ENCODE measurements around the gene KIF26B. TPM values are rescaled to one million over a fixed set of nuclear protein-coding genes. Genes with fewer than 3 reads are reported as not detected.

The KIF26B gene
- total RNA-seq, 1 experiment from 2014 or later: 0.04 TPM

- no peaks in the 10 kb centered on the region for H3K9me2 ChIP-seq (replicated peaks; ENCODE audit: low read length)
- H3F3A ChIP-seq (ENCODE audit: low read length, unreplicated experiment): no peaks in the 10 kb centered on the region
- intact Hi-C loops (cut with micrococcal nuclease): no loop called here
- H3K27me3 ChIP-seq (ENCODE audit: low read length): peaks cover 87% of the 10 kb centered on the region
- no peak overlapping the region for H3K9ac ChIP-seq (ENCODE audit: low read length)
- TF ChIP-seq CTCF (conservative IDR thresholded peaks at IDR 0.05; ENCODE audit: low read depth, low read length): no peak
- no peak for TF ChIP-seq EZH2phosphoT487 (IDR thresholded peaks at IDR 0.05; ENCODE audit: borderline replicate concordance, low read length)
- no peak for TF ChIP-seq EZH2 (IDR thresholded peaks at IDR 0.05; ENCODE audit: low read length, unreplicated experiment)
- POLR2A ChIA-PET (ENCODE audit: unreplicated experiment): no interaction called here
- no peak for DNase-seq
- H3K27ac ChIP-seq (ENCODE audit: low read length): no peak overlapping the region
- ATAC-seq: no peak
- H3K79me2 ChIP-seq (ENCODE audit: low read length): no peaks in the 10 kb centered on the region
- no peaks in the 10 kb centered on the region for H3K9me3 ChIP-seq (ENCODE audit: low read length)
- H3K4me2 ChIP-seq (ENCODE audit: low read length): no peak overlapping the region
- no TSS peak for BruUV-seq (replicated peaks)
- no peak overlapping the region for H3K4me3 ChIP-seq (ENCODE audit: low read length)
- no peak overlapping the region for H2AFZ ChIP-seq (ENCODE audit: low read length)
- no peaks in the 10 kb centered on the region for H3K36me3 ChIP-seq (ENCODE audit: low read depth, low read length)
- no peaks in the 10 kb centered on the region for H3K4me1 ChIP-seq (ENCODE audit: insufficient read depth, low read length)
- CTCF ChIA-PET: no interaction called here
- no peaks in the 10 kb centered on the region for H4K20me1 ChIP-seq (ENCODE audit: low read length)
Observed at GRCh38 chr1:245428681-245429080, 273.9 kb downstream of the KIF26B start.

- no peak overlapping the region for H3K4me3 ChIP-seq (ENCODE audit: low read length)
- H3F3A ChIP-seq (ENCODE audit: low read length, unreplicated experiment): no peaks in the 10 kb centered on the region
- POLR2A ChIA-PET (ENCODE audit: unreplicated experiment): no interaction called here
- BruUV-seq (replicated peaks): no TSS peak
- no peak overlapping the region for H2AFZ ChIP-seq (ENCODE audit: low read length)
- H3K79me2 ChIP-seq (ENCODE audit: low read length): no peaks in the 10 kb centered on the region
- intact Hi-C loops (cut with micrococcal nuclease): no loop called here
- H3K9me3 ChIP-seq (ENCODE audit: low read length): no peaks in the 10 kb centered on the region
- no peaks in the 10 kb centered on the region for H3K36me3 ChIP-seq (ENCODE audit: low read depth, low read length)
- no peaks in the 10 kb centered on the region for H3K9me2 ChIP-seq (replicated peaks; ENCODE audit: low read length)
- TF ChIP-seq EZH2phosphoT487 (IDR thresholded peaks at IDR 0.05; ENCODE audit: borderline replicate concordance, low read length) (no peak), EZH2 (IDR thresholded peaks at IDR 0.05; ENCODE audit: low read length, unreplicated experiment) (no peak), CTCF (conservative IDR thresholded peaks at IDR 0.05; ENCODE audit: low read depth, low read length) (no peak)
- H3K4me1 ChIP-seq (ENCODE audit: insufficient read depth, low read length): no peaks in the 10 kb centered on the region
- DNase-seq (no peak), ATAC-seq (no peak)
- H3K4me2 ChIP-seq (ENCODE audit: low read length): no peak overlapping the region
- no peak overlapping the region for H3K27ac ChIP-seq (ENCODE audit: low read length)
- CTCF ChIA-PET: no interaction called here
- no peaks in the 10 kb centered on the region for H4K20me1 ChIP-seq (ENCODE audit: low read length)
- H3K27me3 ChIP-seq (ENCODE audit: low read length): peaks cover 77% of the 10 kb centered on the region
- no peak overlapping the region for H3K9ac ChIP-seq (ENCODE audit: low read length)
Observed at GRCh38 chr1:245431706-245432105, 276.9 kb downstream of the KIF26B start.

GRCh38 chr1:245432228-245432875 is 277.6 kb downstream of the KIF26B start:
- H3K36me3 ChIP-seq (ENCODE audit: low read depth, low read length): no peaks in the 10 kb centered on the region
- TF ChIP-seq CTCF (conservative IDR thresholded peaks at IDR 0.05; ENCODE audit: low read depth, low read length) (no peak), EZH2phosphoT487 (IDR thresholded peaks at IDR 0.05; ENCODE audit: borderline replicate concordance, low read length) (no peak), EZH2 (IDR thresholded peaks at IDR 0.05; ENCODE audit: low read length, unreplicated experiment) (no peak)
- H3K27me3 ChIP-seq (ENCODE audit: low read length): peaks cover 77% of the 10 kb centered on the region
- no peaks in the 10 kb centered on the region for H3F3A ChIP-seq (ENCODE audit: low read length, unreplicated experiment)
- no peaks in the 10 kb centered on the region for H3K9me2 ChIP-seq (replicated peaks; ENCODE audit: low read length)
- ChIA-PET POLR2A (ENCODE audit: unreplicated experiment) (no interaction called here), CTCF (no interaction called here)
- BruUV-seq (replicated peaks): no TSS peak
- H3K4me2 ChIP-seq (ENCODE audit: low read length): no peak overlapping the region
- DNase-seq (no peak), ATAC-seq (no peak)
- H4K20me1 ChIP-seq (ENCODE audit: low read length): no peaks in the 10 kb centered on the region
- H3K9ac ChIP-seq (ENCODE audit: low read length): no peak overlapping the region
- H3K4me3 ChIP-seq (ENCODE audit: low read length): no peak overlapping the region
- H3K9me3 ChIP-seq (ENCODE audit: low read length): no peaks in the 10 kb centered on the region
- H3K27ac ChIP-seq (ENCODE audit: low read length): no peak overlapping the region
- H3K79me2 ChIP-seq (ENCODE audit: low read length): no peaks in the 10 kb centered on the region
- no peaks in the 10 kb centered on the region for H3K4me1 ChIP-seq (ENCODE audit: insufficient read depth, low read length)
- intact Hi-C loops (cut with micrococcal nuclease): no loop called here
- H2AFZ ChIP-seq (ENCODE audit: low read length): no peak overlapping the region
